HG02885 (cell line): ENCODE measurements around the gene E4F1.
"Not testable (repeated sequence)": the region's sequence is repeated elsewhere in the genome, so short reads cannot be mapped to it uniquely, and the experiment has no call there.

ENCODE experiments used
- ATAC-seq: cut with Tn5 transposase; IDR thresholded peaks from one replicate; pipeline ENCODE4 v1.9.1; 2021; ENCODE audit warnings: mild to moderate bottlenecking; ENCODE audit not compliant: unreplicated experiment, poor library complexity

E4F1 gene

DNA sequence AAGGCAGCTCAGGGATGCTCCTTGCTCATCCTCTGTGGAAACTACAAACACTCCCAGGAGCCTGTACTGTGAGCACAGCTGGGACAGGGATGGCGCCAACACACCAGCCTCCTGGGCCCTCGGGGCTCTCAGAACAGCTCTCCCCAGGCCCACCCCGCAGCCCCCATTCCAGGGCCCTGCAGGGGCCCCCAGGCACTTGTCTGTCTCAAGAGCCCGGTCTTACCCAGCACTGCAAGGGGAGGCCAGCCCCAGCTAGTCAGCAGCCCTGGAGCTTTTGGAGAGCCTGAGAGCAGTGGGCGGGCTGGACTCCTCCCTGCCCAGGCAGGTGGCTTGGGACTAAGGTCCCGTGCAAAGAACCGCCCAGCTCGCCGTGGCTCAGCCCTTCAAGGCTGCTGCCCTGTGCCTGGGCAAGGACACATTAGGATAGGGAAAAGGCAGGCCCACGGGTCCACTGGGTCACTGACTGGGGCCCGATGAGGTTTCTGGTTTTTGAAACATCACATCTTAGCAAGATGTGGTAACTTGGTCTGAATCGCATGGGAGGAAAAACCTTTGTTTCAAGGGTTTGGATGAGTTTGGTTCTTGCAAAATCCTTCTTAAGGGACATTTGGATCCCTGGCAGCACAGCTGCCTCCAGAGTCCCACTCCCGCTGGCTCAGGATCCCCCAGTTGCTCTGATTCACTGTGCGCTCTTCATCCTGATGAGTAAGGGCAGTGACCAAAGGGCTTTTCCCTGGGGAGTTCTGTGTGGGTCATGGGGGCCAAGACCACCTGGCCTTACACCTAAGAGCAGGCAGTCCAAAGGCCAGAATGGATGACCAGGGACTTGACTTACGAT is 15.7 kb downstream of the E4F1 start:
- no peak for ATAC-seq

DNA sequence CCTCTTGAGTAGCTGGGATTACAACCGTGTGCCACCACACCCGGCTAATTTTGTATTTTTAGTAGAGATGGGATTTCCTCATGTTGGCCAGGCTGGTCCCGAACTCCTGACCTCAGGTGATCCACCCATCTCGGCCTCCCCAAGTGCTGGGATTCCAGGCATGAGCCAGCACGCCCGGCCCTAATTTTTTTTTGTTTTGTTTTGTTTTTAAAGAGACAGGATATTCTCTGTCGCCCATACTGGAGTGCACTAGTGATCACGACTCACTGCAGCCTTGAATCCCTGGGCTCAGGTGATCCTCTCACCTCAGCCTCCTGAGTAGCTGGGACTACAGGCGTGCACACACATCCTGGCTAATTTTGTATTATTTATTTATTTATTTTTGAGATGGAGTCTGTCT is 16.9 kb downstream of the E4F1 start:
- not testable (repeated sequence) for ATAC-seq

- ATAC-seq = no peak
Observed at GRCh38 chr16:2242598-2242997, 19.2 kb downstream of the E4F1 start.

- no peak for ATAC-seq
Observed at GRCh38 chr16:2243031-2243528, 19.7 kb downstream of the E4F1 start.

GRCh38 chr16:2243781-2244180 is 20.4 kb downstream of the E4F1 start:
- ATAC-seq = no peak

DNA sequence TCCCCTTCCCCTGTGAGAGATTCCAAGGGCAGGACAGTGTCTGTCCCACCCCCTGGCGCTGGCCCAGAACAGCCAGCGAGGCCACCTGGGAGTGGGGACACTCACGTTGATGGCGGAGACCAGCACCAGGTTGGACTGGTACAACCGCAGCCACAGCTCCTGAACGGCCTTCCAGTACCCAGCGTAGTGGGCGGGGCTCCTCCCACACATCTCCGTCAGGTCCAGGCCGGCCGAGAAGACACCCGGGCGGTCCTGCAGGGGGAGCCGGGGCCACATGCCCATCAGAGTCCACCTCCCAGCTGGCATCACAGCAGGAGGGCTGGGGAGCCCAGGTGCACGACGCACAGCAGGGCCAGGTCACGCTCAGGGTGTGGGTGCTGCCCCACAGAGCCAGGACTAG is 20.9 kb downstream of the E4F1 start:
- no peak for ATAC-seq

DNA sequence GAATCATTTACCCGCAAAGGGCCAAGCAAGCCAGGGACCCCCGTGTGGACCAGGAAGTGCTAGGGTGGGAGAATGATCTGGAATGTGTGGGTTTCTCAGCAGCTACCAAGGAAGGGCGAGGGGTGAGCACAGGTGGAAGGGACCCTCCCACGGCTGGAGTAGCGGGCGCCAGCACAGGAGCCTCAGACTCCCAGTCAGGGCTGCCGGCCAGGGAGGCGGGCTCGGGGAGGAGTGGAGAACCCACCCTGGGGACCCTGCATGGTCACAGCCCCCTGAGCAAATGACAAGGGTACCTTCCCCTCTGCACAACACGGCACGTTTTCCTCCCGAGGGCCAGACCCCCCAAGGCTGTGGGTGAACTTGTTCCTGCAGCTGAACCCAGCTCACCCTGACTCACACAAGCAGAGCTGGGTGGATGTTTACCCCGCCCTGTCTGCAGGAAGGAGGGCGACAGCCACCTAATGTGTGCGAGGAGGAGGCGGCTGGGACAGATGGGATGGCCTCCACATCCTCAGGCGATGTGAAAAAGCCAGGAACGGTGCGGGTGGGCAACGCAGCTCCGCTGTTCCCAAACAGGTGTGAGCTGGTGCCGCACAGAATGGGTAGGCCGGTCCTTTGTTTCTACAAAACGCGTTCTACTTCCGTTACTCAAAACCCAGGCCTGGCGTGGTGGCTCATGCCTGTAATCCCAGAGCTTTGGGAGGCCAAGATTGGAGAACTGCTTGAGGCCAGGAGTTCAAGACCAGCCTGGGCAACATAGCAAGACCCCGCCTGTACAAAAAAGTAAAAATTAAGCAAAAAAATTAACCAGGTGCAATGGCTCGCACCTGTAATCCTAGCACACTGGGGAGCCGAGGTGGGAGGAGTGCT is 21.8 kb downstream of the E4F1 start:
- no peak for ATAC-seq

GRCh38 chr16:2246301-2246885 is 23.0 kb downstream of the E4F1 start:
- no peak for ATAC-seq

DNA sequence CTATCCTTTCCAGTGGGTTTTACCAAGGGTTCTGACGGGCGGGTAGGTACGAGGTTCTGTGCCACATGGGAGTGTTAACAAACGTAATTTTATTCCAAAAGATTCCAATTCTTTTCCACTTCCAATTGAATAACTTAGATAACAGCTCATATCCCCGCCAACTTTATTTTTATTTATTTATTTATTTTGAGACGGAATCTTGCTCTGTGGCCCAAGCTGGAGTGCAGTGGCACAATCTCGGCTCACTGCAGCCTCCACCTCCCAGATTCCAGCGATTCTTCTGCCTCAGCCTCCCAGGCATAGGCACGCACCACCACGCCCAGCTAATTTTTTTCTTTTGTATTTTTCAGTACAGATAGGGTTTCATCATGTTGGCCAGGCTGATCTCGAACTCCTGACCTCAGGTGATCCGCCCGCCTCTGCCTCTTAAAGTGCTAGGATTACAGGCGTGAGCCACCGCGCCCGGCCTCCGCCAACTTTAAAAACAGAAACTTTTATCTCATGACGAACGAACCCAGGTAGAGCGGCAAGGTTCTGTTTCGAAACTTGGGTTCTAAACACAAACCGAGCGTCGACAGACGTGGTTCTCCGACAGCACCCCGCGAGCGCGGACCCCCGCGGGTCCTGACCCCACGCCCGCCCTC is 27.4 kb downstream of the E4F1 start:
- no peak for ATAC-seq

GRCh38 chr16:2251296-2252111 is 28.1 kb downstream of the E4F1 start, which contains the start of gene ECI1:
ECI1 (minus strand) TSS chr16:2251587; CDS start chr16:2251566, 21 bp downstream.
- peak; percentile 88 for ATAC-seq

DNA sequence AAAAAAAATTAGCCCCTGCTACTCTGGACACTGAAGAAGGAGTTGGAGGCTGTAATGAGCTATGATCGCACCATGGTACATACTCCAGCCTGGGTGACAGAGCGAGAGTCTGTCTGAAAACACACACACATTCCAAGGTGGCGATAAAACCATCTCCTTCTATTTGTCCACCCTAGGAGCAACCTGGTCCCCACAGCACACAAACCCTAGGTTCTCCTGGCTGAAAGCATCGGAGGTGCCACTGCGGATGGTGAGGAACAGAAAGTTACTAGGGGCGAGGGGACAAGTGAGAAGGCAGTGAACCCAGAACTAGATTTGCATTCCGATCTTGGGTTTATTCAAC is 29.4 kb downstream of the E4F1 start:
- ATAC-seq = no peak

- ATAC-seq = no peak
Observed at GRCh38 chr16:2253293-2253692, 29.9 kb downstream of the E4F1 start.

GRCh38 chr16:2256531-2257140 is 33.2 kb downstream of the E4F1 start:
- no peak for ATAC-seq

- ATAC-seq = no peak
Observed at GRCh38 chr16:2257726-2258125, 34.3 kb downstream of the E4F1 start.

GRCh38 chr16:2258530-2258929 is 35.1 kb downstream of the E4F1 start:
- not testable (repeated sequence) for ATAC-seq

GRCh38 chr16:2260250-2260649 is 36.9 kb downstream of the E4F1 start:
- no peak for ATAC-seq

DNA sequence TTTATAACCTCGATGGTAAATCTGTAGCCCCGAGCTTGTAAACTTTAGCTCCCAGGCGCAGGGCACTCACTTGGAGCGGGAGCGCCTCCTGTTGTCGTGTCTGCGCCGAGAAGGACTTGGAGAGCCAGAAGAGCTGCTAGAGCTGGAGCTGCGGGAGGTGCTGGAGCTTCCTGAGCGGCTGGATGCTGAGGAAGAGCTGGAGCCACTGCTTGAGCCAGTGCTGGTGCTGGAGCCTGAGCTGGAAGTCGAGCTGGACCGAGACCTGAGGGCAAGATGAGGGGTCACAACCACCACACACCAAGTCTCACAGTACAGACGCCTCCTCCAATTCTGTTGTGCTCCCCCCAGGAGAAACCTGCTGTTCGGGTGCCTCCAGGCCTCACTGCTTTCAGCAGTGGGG is 39.6 kb downstream of the E4F1 start:
- not testable (repeated sequence) for ATAC-seq

- not testable (repeated sequence) for ATAC-seq
Observed at GRCh38 chr16:2266887-2267286, 43.5 kb downstream of the E4F1 start.

DNA sequence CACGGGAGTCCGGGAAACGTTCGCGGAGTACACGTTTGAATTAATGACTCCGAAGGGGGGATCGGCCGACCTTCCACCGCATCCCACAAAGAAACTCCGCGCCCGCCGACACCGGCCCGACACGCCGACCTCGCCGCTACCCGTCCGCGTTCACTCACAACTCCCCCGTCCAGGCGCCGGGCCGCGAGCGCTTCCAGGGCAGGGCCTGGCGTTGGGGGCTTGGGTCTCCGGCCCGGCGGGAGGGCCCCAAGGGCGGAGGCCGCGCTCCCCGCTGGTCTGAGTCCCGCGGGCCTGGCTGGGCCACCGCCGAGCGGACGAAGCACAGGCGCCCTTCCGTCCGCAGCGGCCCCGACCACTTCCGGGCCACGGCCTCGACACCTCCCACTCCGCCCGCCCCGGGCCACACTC is 44.1 kb downstream of the E4F1 start:
- peak; percentile 61 for ATAC-seq
